ENCODE results near the gene KRT9.
"Not testable (repeated sequence)": the region's sequence is repeated elsewhere in the genome, so short reads cannot be mapped to it uniquely, and the experiment has no call there.

The KRT9 gene

GRCh38 chr17:41610965-41611640 is 39.2 kb upstream of the KRT9 start:
- DNase-seq (ENCODE audit: low read depth) = no peak
- TF ChIP-seq, protein P1, sequence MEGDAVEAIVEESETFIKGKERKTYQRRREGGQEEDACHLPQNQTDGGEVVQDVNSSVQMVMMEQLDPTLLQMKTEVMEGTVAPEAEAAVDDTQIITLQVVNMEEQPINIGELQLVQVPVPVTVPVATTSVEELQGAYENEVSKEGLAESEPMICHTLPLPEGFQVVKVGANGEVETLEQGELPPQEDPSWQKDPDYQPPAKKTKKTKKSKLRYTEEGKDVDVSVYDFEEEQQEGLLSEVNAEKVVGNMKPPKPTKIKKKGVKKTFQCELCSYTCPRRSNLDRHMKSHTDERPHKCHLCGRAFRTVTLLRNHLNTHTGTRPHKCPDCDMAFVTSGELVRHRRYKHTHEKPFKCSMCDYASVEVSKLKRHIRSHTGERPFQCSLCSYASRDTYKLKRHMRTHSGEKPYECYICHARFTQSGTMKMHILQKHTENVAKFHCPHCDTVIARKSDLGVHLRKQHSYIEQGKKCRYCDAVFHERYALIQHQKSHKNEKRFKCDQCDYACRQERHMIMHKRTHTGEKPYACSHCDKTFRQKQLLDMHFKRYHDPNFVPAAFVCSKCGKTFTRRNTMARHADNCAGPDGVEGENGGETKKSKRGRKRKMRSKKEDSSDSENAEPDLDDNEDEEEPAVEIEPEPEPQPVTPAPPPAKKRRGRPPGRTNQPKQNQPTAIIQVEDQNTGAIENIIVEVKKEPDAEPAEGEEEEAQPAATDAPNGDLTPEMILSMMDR (conservative IDR thresholded peaks at IDR 0.05; ENCODE audit: low read depth, low read length) = no peak
- no peak overlapping the region for H3K4me3 ChIP-seq (ENCODE audit: low read depth, low read length)

DNA sequence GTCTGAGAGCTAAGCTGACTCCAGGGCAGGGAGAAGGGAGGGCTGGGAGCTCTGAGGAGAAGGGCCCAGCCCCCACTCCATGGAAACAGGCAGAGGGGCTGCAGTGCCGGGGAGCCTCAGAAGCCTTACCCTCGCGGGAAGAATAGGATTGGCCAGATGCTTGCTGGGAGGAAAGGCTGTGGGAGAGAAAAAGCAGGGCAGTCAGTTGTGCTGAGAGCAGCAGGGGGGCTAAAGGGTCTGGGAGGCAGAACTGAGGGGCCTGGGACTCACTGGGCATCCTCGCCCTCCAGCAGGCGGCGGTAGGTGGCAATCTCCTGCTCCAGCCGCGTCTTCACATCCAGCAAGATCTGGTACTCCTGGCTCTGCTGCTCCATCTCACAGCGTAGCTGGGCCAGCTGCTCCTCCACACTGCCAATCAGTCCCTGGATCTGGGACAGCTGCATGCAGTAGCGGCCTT is 38.2 kb upstream of the KRT9 start:
- TF ChIP-seq, protein P1 (conservative IDR thresholded peaks at IDR 0.05; ENCODE audit: low read depth, low read length) = peak; percentile 50
- not testable (repeated sequence) for H3K4me3 ChIP-seq (ENCODE audit: low read depth, low read length); DNase-seq (ENCODE audit: low read depth)

DNA sequence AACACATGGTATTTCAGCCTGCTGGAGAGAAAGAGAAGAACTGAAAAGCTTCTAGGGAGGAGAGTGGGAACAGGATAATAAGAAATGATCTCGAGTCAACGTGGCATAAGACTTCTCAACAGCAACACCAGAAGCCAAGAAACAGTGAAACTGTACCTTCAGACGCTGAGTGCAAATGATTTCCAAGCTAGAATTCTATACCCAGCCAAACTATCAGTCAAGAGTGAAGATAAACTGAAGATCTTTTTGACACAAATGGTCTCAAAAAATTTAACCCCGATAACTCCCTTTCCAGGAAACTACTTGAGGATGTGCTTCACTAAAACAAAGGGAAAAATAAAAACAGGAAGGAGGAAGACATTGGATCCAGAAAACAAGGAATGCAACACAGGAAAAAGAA is 35.1 kb upstream of the KRT9 start:
- DNase-seq (ENCODE audit: low read depth); H3K4me3 ChIP-seq (ENCODE audit: low read depth, low read length): not testable (repeated sequence)

DNA sequence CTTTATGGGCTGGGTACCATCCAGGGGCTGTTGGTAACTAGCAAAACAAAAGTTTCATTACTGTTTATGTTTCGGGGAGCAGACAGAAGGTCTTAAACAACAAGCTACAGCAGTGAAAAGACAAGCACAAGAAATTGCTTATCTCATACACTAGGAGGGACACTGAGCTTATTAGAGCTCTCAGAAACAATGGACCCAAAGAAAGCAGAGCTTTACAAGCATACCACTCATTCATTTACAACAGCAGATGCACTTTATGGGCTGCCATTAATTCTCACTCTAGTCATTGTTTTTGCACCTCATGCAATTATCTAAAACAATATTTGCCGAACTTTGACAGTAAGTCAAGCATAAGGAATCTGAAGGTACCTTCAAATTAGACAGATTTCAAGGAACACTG is 30.7 kb upstream of the KRT9 start:
- TF ChIP-seq, protein P1 (conservative IDR thresholded peaks at IDR 0.05; ENCODE audit: low read depth, low read length) = no peak
- DNase-seq (ENCODE audit: low read depth) = no peak
- H3K4me3 ChIP-seq (ENCODE audit: low read depth, low read length) = no peak overlapping the region

DNA sequence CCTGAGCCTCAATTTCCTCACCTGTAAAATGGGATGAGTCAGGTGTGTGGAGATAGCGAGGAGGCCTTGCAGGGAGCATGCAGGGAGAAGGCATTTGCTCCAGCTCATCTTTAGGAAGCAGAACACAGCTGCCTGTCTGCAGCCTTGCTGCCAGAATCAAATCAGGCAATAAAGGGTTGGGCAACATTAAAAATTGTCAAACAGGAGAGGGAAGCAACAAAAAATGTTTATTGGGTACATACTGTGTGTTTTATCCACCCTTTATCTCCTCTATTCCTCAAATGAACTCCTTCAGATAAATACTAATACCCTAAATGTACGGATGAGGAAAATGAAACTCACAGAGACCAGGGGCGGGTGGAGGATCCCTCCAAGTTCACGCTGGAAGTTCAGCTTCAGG is 28.5 kb upstream of the KRT9 start:
- H3K4me3 ChIP-seq (ENCODE audit: low read depth, low read length) = no peak overlapping the region
- no peak for DNase-seq (ENCODE audit: low read depth)
- TF ChIP-seq, protein P1 (conservative IDR thresholded peaks at IDR 0.05; ENCODE audit: low read depth, low read length) = no peak

- no peak overlapping the region for H3K4me3 ChIP-seq (ENCODE audit: low read depth, low read length)
- TF ChIP-seq, protein P1 (conservative IDR thresholded peaks at IDR 0.05; ENCODE audit: low read depth, low read length) = no peak
Measured at GRCh38 chr17:41599680-41600079, 27.8 kb upstream of the KRT9 start.

GRCh38 chr17:41595585-41595984 is 23.7 kb upstream of the KRT9 start:
- no peak for DNase-seq (ENCODE audit: low read depth)
- no peak overlapping the region for H3K4me3 ChIP-seq (ENCODE audit: low read depth, low read length)
- TF ChIP-seq, protein P1 (conservative IDR thresholded peaks at IDR 0.05; ENCODE audit: low read depth, low read length) = no peak

More at GRCh38 chr17:41599680-41600079, 27.8 kb upstream of the KRT9 start:
- DNase-seq (ENCODE audit: low read depth) = no peak
